ENCODE results near the gene PGBD1.

DNA sequence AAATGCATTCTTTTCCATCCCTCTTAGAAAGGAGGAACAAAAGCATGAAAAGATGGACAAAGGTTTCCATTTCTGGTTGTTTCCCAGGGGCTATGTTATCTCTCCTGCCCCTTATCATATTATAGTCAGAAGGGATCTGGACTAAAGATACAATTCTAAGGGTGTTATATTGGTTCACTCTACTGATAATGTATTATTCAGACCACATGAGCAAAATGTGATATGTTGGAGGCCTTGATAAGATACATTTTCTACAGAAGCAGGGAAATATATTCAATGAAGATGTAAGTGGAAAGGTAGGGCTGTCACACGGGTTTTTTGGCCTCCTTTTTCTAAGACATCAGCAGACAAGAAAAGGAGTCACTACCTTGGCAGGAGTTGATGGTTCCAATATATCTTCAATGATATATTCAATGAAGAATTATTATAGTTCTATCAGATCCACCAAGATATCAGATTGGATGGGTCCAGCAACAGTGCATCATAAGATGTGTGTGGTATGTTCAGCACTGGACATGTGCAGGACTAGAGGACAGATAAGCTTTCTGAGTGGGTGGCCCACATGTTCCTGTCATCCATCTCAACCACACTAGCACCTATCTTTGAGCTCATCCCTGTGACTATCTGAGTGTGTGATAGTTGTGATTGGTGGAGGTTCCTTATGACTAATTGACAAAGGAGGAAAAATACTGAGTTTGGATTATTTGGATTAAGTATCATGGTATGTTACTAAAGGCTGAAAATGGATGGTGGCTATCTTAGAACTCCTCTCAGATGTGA lies 62.7 kb downstream of the PGBD1 start:
- TF ChIP-seq, protein P1, sequence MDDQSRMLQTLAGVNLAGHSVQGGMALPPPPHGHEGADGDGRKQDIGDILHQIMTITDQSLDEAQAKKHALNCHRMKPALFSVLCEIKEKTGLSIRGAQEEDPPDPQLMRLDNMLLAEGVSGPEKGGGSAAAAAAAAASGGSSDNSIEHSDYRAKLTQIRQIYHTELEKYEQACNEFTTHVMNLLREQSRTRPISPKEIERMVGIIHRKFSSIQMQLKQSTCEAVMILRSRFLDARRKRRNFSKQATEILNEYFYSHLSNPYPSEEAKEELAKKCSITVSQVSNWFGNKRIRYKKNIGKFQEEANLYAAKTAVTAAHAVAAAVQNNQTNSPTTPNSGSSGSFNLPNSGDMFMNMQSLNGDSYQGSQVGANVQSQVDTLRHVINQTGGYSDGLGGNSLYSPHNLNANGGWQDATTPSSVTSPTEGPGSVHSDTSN (IDR thresholded peaks at IDR 0.05), result no peak
- TF ChIP-seq, protein P2, sequence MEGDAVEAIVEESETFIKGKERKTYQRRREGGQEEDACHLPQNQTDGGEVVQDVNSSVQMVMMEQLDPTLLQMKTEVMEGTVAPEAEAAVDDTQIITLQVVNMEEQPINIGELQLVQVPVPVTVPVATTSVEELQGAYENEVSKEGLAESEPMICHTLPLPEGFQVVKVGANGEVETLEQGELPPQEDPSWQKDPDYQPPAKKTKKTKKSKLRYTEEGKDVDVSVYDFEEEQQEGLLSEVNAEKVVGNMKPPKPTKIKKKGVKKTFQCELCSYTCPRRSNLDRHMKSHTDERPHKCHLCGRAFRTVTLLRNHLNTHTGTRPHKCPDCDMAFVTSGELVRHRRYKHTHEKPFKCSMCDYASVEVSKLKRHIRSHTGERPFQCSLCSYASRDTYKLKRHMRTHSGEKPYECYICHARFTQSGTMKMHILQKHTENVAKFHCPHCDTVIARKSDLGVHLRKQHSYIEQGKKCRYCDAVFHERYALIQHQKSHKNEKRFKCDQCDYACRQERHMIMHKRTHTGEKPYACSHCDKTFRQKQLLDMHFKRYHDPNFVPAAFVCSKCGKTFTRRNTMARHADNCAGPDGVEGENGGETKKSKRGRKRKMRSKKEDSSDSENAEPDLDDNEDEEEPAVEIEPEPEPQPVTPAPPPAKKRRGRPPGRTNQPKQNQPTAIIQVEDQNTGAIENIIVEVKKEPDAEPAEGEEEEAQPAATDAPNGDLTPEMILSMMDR (IDR thresholded peaks at IDR 0.05), result no peak
- TF ChIP-seq MXI1 (IDR thresholded peaks at IDR 0.05; ENCODE audit: low read depth, low read length), result no peak
- TF ChIP-seq, protein P3, sequence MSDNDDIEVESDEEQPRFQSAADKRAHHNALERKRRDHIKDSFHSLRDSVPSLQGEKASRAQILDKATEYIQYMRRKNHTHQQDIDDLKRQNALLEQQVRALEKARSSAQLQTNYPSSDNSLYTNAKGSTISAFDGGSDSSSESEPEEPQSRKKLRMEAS (IDR thresholded peaks at IDR 0.05; ENCODE audit: low read depth), result no peak
- TF ChIP-seq, protein P4, sequence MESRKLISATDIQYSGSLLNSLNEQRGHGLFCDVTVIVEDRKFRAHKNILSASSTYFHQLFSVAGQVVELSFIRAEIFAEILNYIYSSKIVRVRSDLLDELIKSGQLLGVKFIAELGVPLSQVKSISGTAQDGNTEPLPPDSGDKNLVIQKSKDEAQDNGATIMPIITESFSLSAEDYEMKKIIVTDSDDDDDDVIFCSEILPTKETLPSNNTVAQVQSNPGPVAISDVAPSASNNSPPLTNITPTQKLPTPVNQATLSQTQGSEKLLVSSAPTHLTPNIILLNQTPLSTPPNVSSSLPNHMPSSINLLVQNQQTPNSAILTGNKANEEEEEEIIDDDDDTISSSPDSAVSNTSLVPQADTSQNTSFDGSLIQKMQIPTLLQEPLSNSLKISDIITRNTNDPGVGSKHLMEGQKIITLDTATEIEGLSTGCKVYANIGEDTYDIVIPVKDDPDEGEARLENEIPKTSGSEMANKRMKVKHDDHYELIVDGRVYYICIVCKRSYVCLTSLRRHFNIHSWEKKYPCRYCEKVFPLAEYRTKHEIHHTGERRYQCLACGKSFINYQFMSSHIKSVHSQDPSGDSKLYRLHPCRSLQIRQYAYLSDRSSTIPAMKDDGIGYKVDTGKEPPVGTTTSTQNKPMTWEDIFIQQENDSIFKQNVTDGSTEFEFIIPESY (IDR thresholded peaks at IDR 0.05; ENCODE audit: borderline replicate concordance, low read depth), result no peak
- TF ChIP-seq, protein P5, sequence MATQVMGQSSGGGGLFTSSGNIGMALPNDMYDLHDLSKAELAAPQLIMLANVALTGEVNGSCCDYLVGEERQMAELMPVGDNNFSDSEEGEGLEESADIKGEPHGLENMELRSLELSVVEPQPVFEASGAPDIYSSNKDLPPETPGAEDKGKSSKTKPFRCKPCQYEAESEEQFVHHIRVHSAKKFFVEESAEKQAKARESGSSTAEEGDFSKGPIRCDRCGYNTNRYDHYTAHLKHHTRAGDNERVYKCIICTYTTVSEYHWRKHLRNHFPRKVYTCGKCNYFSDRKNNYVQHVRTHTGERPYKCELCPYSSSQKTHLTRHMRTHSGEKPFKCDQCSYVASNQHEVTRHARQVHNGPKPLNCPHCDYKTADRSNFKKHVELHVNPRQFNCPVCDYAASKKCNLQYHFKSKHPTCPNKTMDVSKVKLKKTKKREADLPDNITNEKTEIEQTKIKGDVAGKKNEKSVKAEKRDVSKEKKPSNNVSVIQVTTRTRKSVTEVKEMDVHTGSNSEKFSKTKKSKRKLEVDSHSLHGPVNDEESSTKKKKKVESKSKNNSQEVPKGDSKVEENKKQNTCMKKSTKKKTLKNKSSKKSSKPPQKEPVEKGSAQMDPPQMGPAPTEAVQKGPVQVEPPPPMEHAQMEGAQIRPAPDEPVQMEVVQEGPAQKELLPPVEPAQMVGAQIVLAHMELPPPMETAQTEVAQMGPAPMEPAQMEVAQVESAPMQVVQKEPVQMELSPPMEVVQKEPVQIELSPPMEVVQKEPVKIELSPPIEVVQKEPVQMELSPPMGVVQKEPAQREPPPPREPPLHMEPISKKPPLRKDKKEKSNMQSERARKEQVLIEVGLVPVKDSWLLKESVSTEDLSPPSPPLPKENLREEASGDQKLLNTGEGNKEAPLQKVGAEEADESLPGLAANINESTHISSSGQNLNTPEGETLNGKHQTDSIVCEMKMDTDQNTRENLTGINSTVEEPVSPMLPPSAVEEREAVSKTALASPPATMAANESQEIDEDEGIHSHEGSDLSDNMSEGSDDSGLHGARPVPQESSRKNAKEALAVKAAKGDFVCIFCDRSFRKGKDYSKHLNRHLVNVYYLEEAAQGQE (IDR thresholded peaks at IDR 0.05; ENCODE audit: low read depth, low read length), result no peak
- TF ChIP-seq FOXM1 (IDR thresholded peaks at IDR 0.05; ENCODE audit: low read depth), result no peak
- TF ChIP-seq, protein P6, sequence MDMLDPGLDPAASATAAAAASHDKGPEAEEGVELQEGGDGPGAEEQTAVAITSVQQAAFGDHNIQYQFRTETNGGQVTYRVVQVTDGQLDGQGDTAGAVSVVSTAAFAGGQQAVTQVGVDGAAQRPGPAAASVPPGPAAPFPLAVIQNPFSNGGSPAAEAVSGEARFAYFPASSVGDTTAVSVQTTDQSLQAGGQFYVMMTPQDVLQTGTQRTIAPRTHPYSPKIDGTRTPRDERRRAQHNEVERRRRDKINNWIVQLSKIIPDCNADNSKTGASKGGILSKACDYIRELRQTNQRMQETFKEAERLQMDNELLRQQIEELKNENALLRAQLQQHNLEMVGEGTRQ (IDR thresholded peaks at IDR 0.05; ENCODE audit: borderline replicate concordance, low read depth, low read length), result no peak
- TF ChIP-seq JUND (IDR thresholded peaks at IDR 0.05), result no peak
- TF ChIP-seq TEAD4 (IDR thresholded peaks at IDR 0.05; ENCODE audit: borderline replicate concordance, insufficient read depth), result no peak
- no peak for TF ChIP-seq GABPA (IDR thresholded peaks at IDR 0.05; ENCODE audit: low read depth)
